Natural killer cell treated with Interleukin-12 subunit alpha and Interleukin-12 subunit beta and Interleukin-15 and Interleukin-18, amount 100 ng/mL, for 72 hours (primary cell): ENCODE measurements around the gene ASIC2. TPM values are rescaled to one million over a fixed set of nuclear protein-coding genes. Genes with fewer than 3 reads are reported as not detected.
"Not testable (repeated sequence)": the region's sequence is repeated elsewhere in the genome, so short reads cannot be mapped to it uniquely, and the experiment has no call there.

Source experiments
- ATAC-seq, 2 donors: fragments of 150-1000 bp; cut with Tn5 transposase in 1 of 2; sonication (Bioruptor Pico), chemical (Tn5 transposase) in 1 of 2; 2 replicates each; pipeline ENCODE4 v1.10.0; 2021
- DNase-seq: peaks from one replicate; pipeline ENCODE4 v3.0.0; 2022; ENCODE audit warnings: low spot score
- H3K27ac Mint-ChIP-seq, 2 donors: 1 replicate in 1 of 2; 2 replicates in 1 of 2; pipeline ENCODE4 v1.8.0; 2022; ENCODE audit warnings: mixed read lengths in 2 of 2, mild to moderate bottlenecking in 1 of 2, moderate library complexity in 1 of 2
- H3K27me3 Mint-ChIP-seq, 2 donors: 1 replicate in 1 of 2; 2 replicates in 1 of 2; pipeline ENCODE4 v1.8.0; 2022; ENCODE audit warnings: mixed read lengths in 2 of 2
- H3K36me3 Mint-ChIP-seq: one replicate; pipeline ENCODE4 v1.8.0; 2022; ENCODE audit warnings: mixed read lengths
- H3K4me1 Mint-ChIP-seq, 2 donors: 1 replicate in 1 of 2; 2 replicates in 1 of 2; pipeline ENCODE4 v1.8.0; 2022; ENCODE audit warnings: low read depth in 2 of 2, mixed read lengths in 2 of 2, mild to moderate bottlenecking in 1 of 2
- H3K4me3 Mint-ChIP-seq: one replicate; pipeline ENCODE4 v1.8.0; 2022; ENCODE audit warnings: mixed read lengths
- H3K9me3 Mint-ChIP-seq: 2 replicates; pipeline ENCODE4 v1.8.0; 2022; ENCODE audit warnings: mixed read lengths
- total RNA-seq, 2 donors: library from RNA; stranded (reverse); gene quantifications; one replicate each; pipeline ENCODE4 v1.2.3, GENCODE V29; 2022

The ASIC2 gene
- total RNA-seq, 2 donors from 2014 or later = not detected

GRCh38 chr17:32970281-32970680, 322.8 kb downstream of the ASIC2 start:
- H3K4me1 Mint-ChIP-seq = peaks cover 11 to 17% of the 10 kb centered on the region in 2 donors
- H3K36me3 Mint-ChIP-seq = no peaks in the 10 kb centered on the region
- ATAC-seq (peak in 1 of 2 donors; percentile 62), DNase-seq (no peak)
- peak overlapping the region; percentile 5 for H3K4me3 Mint-ChIP-seq
- no peaks in the 10 kb centered on the region for H3K9me3 Mint-ChIP-seq
- no peak overlapping the region for H3K27ac Mint-ChIP-seq
- H3K27me3 Mint-ChIP-seq = peaks cover 18 to 21% of the 10 kb centered on the region in 2 donors

GRCh38 chr17:32969231-32969630, 323.9 kb downstream of the ASIC2 start:
- H3K4me1 Mint-ChIP-seq = peaks cover 11 to 17% of the 10 kb centered on the region in 2 donors
- DNase-seq, H3K9me3 Mint-ChIP-seq, H3K4me3 Mint-ChIP-seq, H3K27ac Mint-ChIP-seq, H3K36me3 Mint-ChIP-seq, ATAC-seq: not testable (repeated sequence)
- H3K27me3 Mint-ChIP-seq = peaks cover 18 to 27% of the 10 kb centered on the region in 2 donors

DNA sequence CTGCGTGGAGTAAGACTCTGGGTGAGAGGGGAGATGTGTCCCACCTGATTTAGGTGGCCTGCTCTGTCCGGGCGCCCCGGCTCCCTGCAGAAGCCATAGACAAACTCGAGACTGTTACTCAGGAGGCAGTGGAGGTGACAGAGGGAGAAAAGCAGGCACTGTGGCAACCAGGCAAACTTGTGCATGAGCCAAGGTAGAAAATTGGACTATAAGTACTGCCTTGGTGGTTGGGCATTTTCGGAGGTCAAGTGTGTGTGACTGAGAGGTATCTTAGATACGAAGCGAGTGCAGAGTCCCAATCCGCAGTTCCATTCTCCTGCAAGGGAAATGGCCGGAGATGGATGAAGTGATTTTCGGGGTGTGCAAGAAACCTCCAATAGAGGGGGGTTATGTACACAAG, 328.6 kb downstream of the ASIC2 start:
- Mint-ChIP-seq H3K4me3 (no peak overlapping the region), H3K27me3 (peaks cover 22 to 66% of the 10 kb centered on the region in 2 donors), H3K36me3 (peaks cover 4% of the 10 kb centered on the region), H3K27ac (no peak overlapping the region), H3K4me1 (peaks cover 0 to 5% of the 10 kb centered on the region in 2 donors), H3K9me3 (no peaks in the 10 kb centered on the region)
- ATAC-seq = no peak
- DNase-seq = no peak
